Mammary epithelial cell (primary cell): ENCODE data around the gene FN3KRP.

ENCODE experiments used
- CTCF ChIP-seq, 2 donors: IDR thresholded peaks in 1 of 2; conservative IDR thresholded peaks in 1 of 2; 2 replicates each; pipeline ENCODE4 v1.5.1; 2011 to 2012; ENCODE audit warnings: inconsistent platforms in 2 of 2, low read length in 2 of 2, mild to moderate bottlenecking in 2 of 2, control low read depth in 1 of 2, low read depth in 1 of 2; ENCODE audit not compliant: insufficient read depth in 1 of 2; ENCODE audit errors: extremely low read depth in 1 of 2
- EZH2 ChIP-seq: IDR thresholded peaks from 2 replicates; pipeline ENCODE4 v1.6.1; 2012; ENCODE audit warnings: low read length, inconsistent platforms, borderline replicate concordance

- TF ChIP-seq CTCF (conservative IDR thresholded peaks at IDR 0.05 in 1 of 2, IDR thresholded peaks at IDR 0.05 in 1 of 2; ENCODE audit: extremely low read depth in 1 of 2, insufficient read depth in 1 of 2, low read depth in 1 of 2, low read length in 2 of 2) (no peak), EZH2 (no peak)
Measured at GRCh38 chr17:82677353-82677925, 39.1 kb upstream of the FN3KRP start.
